Lung microvascular endothelial cell (primary cell): ENCODE data around the gene ZBTB47. TPM values are rescaled to one million over a fixed set of nuclear protein-coding genes. Genes with fewer than 3 reads are reported as not detected.

Source experiments
- DNase-seq, 2 donors: peaks; one replicate each; pipeline versions ENCODE4 v3.0.0 to v3.0.0-alpha.2; 2010; ENCODE audit warnings: low read depth in 2 of 2
- total RNA-seq: library from RNA; depleted of rRNA; stranded (reverse); fragments of >200 nt; gene quantifications from 2 replicates; pipeline ENCODE4 v1.2.1, GENCODE V29; 2014

The ZBTB47 gene
- total RNA-seq, 1 donor from 2014 or later, result 23.6 TPM

GRCh38 chr3:42712344-42712648, 58.8 kb downstream of the ZBTB47 start:
- no peak for DNase-seq

- no peak for DNase-seq
Observed at GRCh38 chr3:42712688-42713372, 59.3 kb downstream of the ZBTB47 start.

GRCh38 chr3:42713747-42714146, 60.2 kb downstream of the ZBTB47 start:
- no peak for DNase-seq

- no peak for DNase-seq
Observed at GRCh38 chr3:42714171-42714852, 60.8 kb downstream of the ZBTB47 start.

Other genes with a start within 250 kb of the ZBTB47 start
- gene LYZL4, start 243.1 kb upstream of the ZBTB47 start, total RNA-seq, result not detected in 2 replicates
- gene VIPR1, start 151.1 kb upstream of the ZBTB47 start, total RNA-seq, result under 0.01 TPM in 1 of 2 replicates, not detected in the other
- 63.6 and 95.6 TPM in 2 replicates for gene SEC22C, start 71.7 kb upstream of the ZBTB47 start, total RNA-seq
- 27.9 and 35.3 TPM in 2 replicates for gene SS18L2, start 62.8 kb upstream of the ZBTB47 start, total RNA-seq
- 27.0 and 46.0 TPM in 2 replicates for gene NKTR, start 53.0 kb upstream of the ZBTB47 start, total RNA-seq
- gene KLHL40, start 31.8 kb downstream of the ZBTB47 start, total RNA-seq, result not detected in 2 replicates
- not detected in 2 replicates for gene HHATL, start 49.1 kb downstream of the ZBTB47 start, total RNA-seq
- gene CCDC13, start 119.6 kb downstream of the ZBTB47 start, total RNA-seq, result 0.20 and 0.22 TPM in 2 replicates
- 93.5 and 95.5 TPM in 2 replicates for gene HIGD1A, start 150.8 kb downstream of the ZBTB47 start, total RNA-seq
- 4.8 and 71.4 TPM in 2 replicates for gene ACKR2, start 155.7 kb downstream of the ZBTB47 start, total RNA-seq
- not detected in 2 replicates for gene CYP8B1, start 222.2 kb downstream of the ZBTB47 start, total RNA-seq